D721Med (cell line): ENCODE data around the gene CPS1.
A peak's percentile ranks its signal among the peaks of the same experiment; 100 is the strongest.

Experiments used
- DNase-seq: peaks from one replicate; pipeline ENCODE4 v3.0.0; 2011; ENCODE audit warnings: low spot score; ENCODE audit not compliant: insufficient read length
- FAIRE-seq: peaks from 2 replicates; lab custom pipeline; 2011; peaks lifted over from hg19 to GRCh38; lab: Jason Lieb, UNC
- CTCF ChIP-seq: IDR thresholded peaks from 2 replicates; pipeline ENCODE4 v1.5.1; 2012; ENCODE audit warnings: mild to moderate bottlenecking, control low read depth; ENCODE audit not compliant: insufficient read depth; ENCODE audit errors: missing control alignments

Gene CPS1

GRCh38 chr2:210546424-210547208 is 9.8 kb upstream of the CPS1 start:
- TF ChIP-seq CTCF, result no peak
- DNase-seq (no peak), FAIRE-seq (peak; percentile 46)

- no peak for FAIRE-seq
- TF ChIP-seq CTCF, result no peak
These were observed 8.4 kb upstream of the CPS1 start for GRCh38 chr2:210548031-210548430.

GRCh38 chr2:210548878-210549384 is 7.5 kb upstream of the CPS1 start:
- DNase-seq (no peak), FAIRE-seq (no peak)
- no peak for TF ChIP-seq CTCF

More at GRCh38 chr2:210548031-210548430, 8.4 kb upstream of the CPS1 start:
- DNase-seq, result no peak

- FAIRE-seq, result peak; percentile 51
- TF ChIP-seq CTCF, result no peak
- no peak for DNase-seq
These were observed 5.4 kb upstream of the CPS1 start for GRCh38 chr2:210551001-210551400.

- TF ChIP-seq CTCF, result no peak
- FAIRE-seq (no peak), DNase-seq (no peak)
These were observed 3.0 kb upstream of the CPS1 start for GRCh38 chr2:210553373-210553772.

- no peak for TF ChIP-seq CTCF
- FAIRE-seq, result no peak
- DNase-seq, result no peak
These were observed 844 bp upstream of the CPS1 start for GRCh38 chr2:210555555-210555954.

GRCh38 chr2:210557721-210558120 is 1.3 kb downstream of the CPS1 start:
- no peak for FAIRE-seq
- TF ChIP-seq CTCF, result no peak

More at GRCh38 chr2:210557721-210558120, 1.3 kb downstream of the CPS1 start:
- DNase-seq, result no peak
